OCI-LY1 (cell line): ENCODE data around the gene LIME1.
"Not testable (repeated sequence)": the region's sequence is repeated elsewhere in the genome, so short reads cannot be mapped to it uniquely, and the experiment has no call there.

Experiments
- H2AFZ ChIP-seq: fragments of 200-600 bp; sonication (generic), shearing (Covaris generic); 2 replicates; pipeline ENCODE4 v1.6.0; 2014; ENCODE audit warnings: antibody characterized with exemption, mild to moderate bottlenecking, low read length
- H3F3A ChIP-seq: fragments of 200-600 bp; sonication (generic), shearing (Covaris generic); 2 replicates; pipeline ENCODE4 v1.6.0; 2014; ENCODE audit warnings: mild to moderate bottlenecking, antibody characterized with exemption, low read length, moderate library complexity; ENCODE audit not compliant: insufficient read depth
- H3K27ac ChIP-seq: fragments of 200-600 bp; sonication (generic); 2 replicates; pipeline ENCODE4 v1.5.1; 2014; ENCODE audit warnings: low read length, mixed run types, mild to moderate bottlenecking, low read depth; ENCODE audit not compliant: poor library complexity, severe bottlenecking
- H3K27me3 ChIP-seq: fragments of 200-600 bp; sonication (generic); 2 replicates; pipeline ENCODE4 v1.6.0; 2014; ENCODE audit warnings: antibody characterized with exemption, mild to moderate bottlenecking, low read length, moderate library complexity; ENCODE audit not compliant: insufficient read depth
- H3K36me3 ChIP-seq: fragments of 200-600 bp; sonication (generic); 2 replicates; pipeline ENCODE4 v1.6.1; 2014; ENCODE audit warnings: mild to moderate bottlenecking, antibody characterized with exemption, low read length, moderate library complexity, mixed read lengths; ENCODE audit not compliant: insufficient read depth
- H3K4me1 ChIP-seq: fragments of 200-600 bp; sonication (generic); 2 replicates; pipeline ENCODE4 v1.5.1; 2014; ENCODE audit warnings: mild to moderate bottlenecking, low read length, moderate library complexity; ENCODE audit not compliant: insufficient read depth, severe bottlenecking
- H3K4me2 ChIP-seq: fragments of 200-600 bp; sonication (generic), shearing (Covaris generic); 2 replicates; pipeline ENCODE4 v1.6.1; 2014; ENCODE audit warnings: low read length
- H3K4me3 ChIP-seq: fragments of 200-600 bp; sonication (generic); 2 replicates; pipeline ENCODE4 v1.5.1; 2014; ENCODE audit warnings: low read length, low read depth, mild to moderate bottlenecking, mixed read lengths; ENCODE audit not compliant: poor library complexity, severe bottlenecking
- H3K79me2 ChIP-seq: fragments of 200-600 bp; shearing (Covaris generic); 2 replicates; pipeline ENCODE4 v1.6.1; 2016; ENCODE audit warnings: mixed run types, low read length, mixed read lengths; ENCODE audit not compliant: insufficient read depth
- H3K9ac ChIP-seq: fragments of 200-600 bp; sonication (generic), shearing (Covaris generic); 2 replicates; pipeline ENCODE4 v1.6.1; 2014; ENCODE audit warnings: mild to moderate bottlenecking, low read length, mixed read lengths
- H3K9me2 ChIP-seq: fragments of 200-600 bp; sonication (generic), shearing (Covaris generic); 2 replicates; pipeline ENCODE4 v1.6.1; 2014; ENCODE audit warnings: low read depth, mild to moderate bottlenecking, low read length, mixed read lengths
- H3K9me3 ChIP-seq: fragments of 200-600 bp; shearing (Covaris generic); 2 replicates; pipeline ENCODE4 v1.6.1; 2014; ENCODE audit warnings: low read length, mixed read lengths
- H4K20me1 ChIP-seq: fragments of 200-600 bp; sonication (generic), shearing (Covaris generic); 2 replicates; pipeline ENCODE4 v1.6.0; 2016; ENCODE audit warnings: mild to moderate bottlenecking, low read length; ENCODE audit not compliant: insufficient read depth
- CTCF ChIP-seq: fragments of 200-600 bp; sonication (generic), shearing (Covaris generic); IDR thresholded peaks from 2 replicates; pipeline ENCODE4 v1.5.1; 2017; ENCODE audit warnings: mild to moderate bottlenecking, antibody characterized with exemption, low read length, moderate library complexity, mixed read lengths
- EZH2 ChIP-seq: fragments of 200-600 bp; sonication (generic), shearing (Covaris generic); IDR thresholded peaks from 2 replicates; pipeline ENCODE4 v1.8.0; 2017; ENCODE audit warnings: borderline replicate concordance, mixed run types, mild to moderate bottlenecking, antibody characterized with exemption, low read length, moderate library complexity, mixed read lengths

Gene LIME1

GRCh38 chr20:63712191-63712590, 24.3 kb upstream of the LIME1 start:
- no peak overlapping the region for H3K27ac ChIP-seq
- H2AFZ ChIP-seq, result no peak overlapping the region
- H4K20me1 ChIP-seq, result no peaks in the 10 kb centered on the region
- peaks cover 76% of the 10 kb centered on the region for H3K36me3 ChIP-seq
- peaks cover 11% of the 10 kb centered on the region for H3K4me1 ChIP-seq
- TF ChIP-seq CTCF (no peak), EZH2 (no peak)
- peaks cover 8% of the 10 kb centered on the region for H3K79me2 ChIP-seq
- H3K9ac ChIP-seq, result no peak overlapping the region
- H3K9me2 ChIP-seq, result no peaks in the 10 kb centered on the region
- no peaks in the 10 kb centered on the region for H3F3A ChIP-seq
- H3K4me2 ChIP-seq, result no peak overlapping the region
- H3K9me3 ChIP-seq, result peaks cover 17% of the 10 kb centered on the region
- H3K4me3 ChIP-seq, result no peak overlapping the region
- no peaks in the 10 kb centered on the region for H3K27me3 ChIP-seq

- Histone ChIP-seq H4K20me1 (no peaks in the 10 kb centered on the region), H3K9me3 (peaks cover 24% of the 10 kb centered on the region), H3K79me2 (peaks cover 13% of the 10 kb centered on the region; the same call in 1 of the 2 replicates), H3K4me1 (no peaks in the 10 kb centered on the region), H3K9ac (no peak overlapping the region), H3K36me3 (peaks cover 96% of the 10 kb centered on the region), H2AFZ (no peak overlapping the region), H3K9me2 (no peaks in the 10 kb centered on the region), H3F3A (no peaks in the 10 kb centered on the region), H3K27ac (no peak overlapping the region), H3K4me2 (no peak overlapping the region), H3K27me3 (no peaks in the 10 kb centered on the region), H3K4me3 (no peak overlapping the region)
- no peak for TF ChIP-seq CTCF
- no peak for TF ChIP-seq EZH2
Observed at GRCh38 chr20:63714858-63715257, 21.6 kb upstream of the LIME1 start.

- no peak overlapping the region for H3K4me3 ChIP-seq
- H3K27ac ChIP-seq, result no peak overlapping the region
- H3K9ac ChIP-seq, result no peak overlapping the region
- H4K20me1 ChIP-seq, result no peaks in the 10 kb centered on the region
- no peak overlapping the region for H2AFZ ChIP-seq
- peaks cover 15% of the 10 kb centered on the region for H3K9me3 ChIP-seq
- no peaks in the 10 kb centered on the region for H3K27me3 ChIP-seq
- no peak overlapping the region for H3K4me2 ChIP-seq
- no peaks in the 10 kb centered on the region for H3K4me1 ChIP-seq
- no peaks in the 10 kb centered on the region for H3K9me2 ChIP-seq
- no peaks in the 10 kb centered on the region for H3F3A ChIP-seq
- H3K79me2 ChIP-seq, result 0 out of 2 replicates have a peak, but pooled peaks cover 10% of the 10 kb centered on the region
- peaks cover 74% of the 10 kb centered on the region for H3K36me3 ChIP-seq
- no peak for TF ChIP-seq CTCF
- no peak for TF ChIP-seq EZH2
Observed at GRCh38 chr20:63718996-63719395, 17.5 kb upstream of the LIME1 start.

GRCh38 chr20:63722967-63723622, 13.4 kb upstream of the LIME1 start:
- not testable (repeated sequence) for H2AFZ ChIP-seq, H3K9me2 ChIP-seq, H3K27ac ChIP-seq, H3K4me3 ChIP-seq, H3K27me3 ChIP-seq, H4K20me1 ChIP-seq, H3K79me2 ChIP-seq, H3K4me2 ChIP-seq, H3K9ac ChIP-seq, H3F3A ChIP-seq, H3K9me3 ChIP-seq
- Histone ChIP-seq H3K4me1 (peaks cover 17% of the 10 kb centered on the region), H3K36me3 (peaks cover 58% of the 10 kb centered on the region)

GRCh38 chr20:63730189-63730733, 6.2 kb upstream of the LIME1 start:
- Histone ChIP-seq H3K4me3 (peak overlapping the region; percentile 12), H3K4me1 (peaks cover 44% of the 10 kb centered on the region), H3K36me3 (peaks cover 29% of the 10 kb centered on the region), H3K4me2 (peak overlapping the region; percentile 21; the same call in 1 of the 2 replicates), H3K27ac (peak overlapping the region; percentile 91), H3K9ac (peak overlapping the region; percentile 15; the same call in 1 of the 2 replicates)
- not testable (repeated sequence) for H4K20me1 ChIP-seq, H3F3A ChIP-seq, H2AFZ ChIP-seq, H3K79me2 ChIP-seq, H3K9me3 ChIP-seq, H3K27me3 ChIP-seq, H3K9me2 ChIP-seq
